Activated T-cell treated with anti-CD3 and anti-CD28 coated beads, Interleukin-2, amount 50 U/mL, for 24 hours (primary cell): ENCODE results near the gene TFDP1.
A peak's percentile ranks its signal among the peaks of the same experiment; 100 is the strongest.

ENCODE experiments used
- DNase-seq: peaks from one replicate; pipeline ENCODE4 v3.0.0-alpha.2; 2020
- H3K27ac Mint-ChIP-seq: 2 replicates; pipeline ENCODE4 v1.8.0; 2020; ENCODE audit warnings: mild to moderate bottlenecking, mixed read lengths
- H3K27me3 Mint-ChIP-seq: 2 replicates; pipeline ENCODE4 v1.8.0; 2020; ENCODE audit warnings: mixed read lengths
- H3K36me3 Mint-ChIP-seq: 2 replicates; pipeline ENCODE4 v1.8.0; 2020; ENCODE audit warnings: low read depth, mixed read lengths
- H3K4me1 Mint-ChIP-seq: 2 replicates; pipeline ENCODE4 v1.8.0; 2020; ENCODE audit warnings: low read depth, mixed read lengths
- H3K4me3 Mint-ChIP-seq: 2 replicates; pipeline ENCODE4 v1.8.0; 2020; ENCODE audit warnings: mild to moderate bottlenecking, moderate library complexity, mixed read lengths
- H3K9me3 Mint-ChIP-seq: 2 replicates; pipeline ENCODE4 v1.8.0; 2020; ENCODE audit warnings: mixed read lengths

The TFDP1 gene

DNA sequence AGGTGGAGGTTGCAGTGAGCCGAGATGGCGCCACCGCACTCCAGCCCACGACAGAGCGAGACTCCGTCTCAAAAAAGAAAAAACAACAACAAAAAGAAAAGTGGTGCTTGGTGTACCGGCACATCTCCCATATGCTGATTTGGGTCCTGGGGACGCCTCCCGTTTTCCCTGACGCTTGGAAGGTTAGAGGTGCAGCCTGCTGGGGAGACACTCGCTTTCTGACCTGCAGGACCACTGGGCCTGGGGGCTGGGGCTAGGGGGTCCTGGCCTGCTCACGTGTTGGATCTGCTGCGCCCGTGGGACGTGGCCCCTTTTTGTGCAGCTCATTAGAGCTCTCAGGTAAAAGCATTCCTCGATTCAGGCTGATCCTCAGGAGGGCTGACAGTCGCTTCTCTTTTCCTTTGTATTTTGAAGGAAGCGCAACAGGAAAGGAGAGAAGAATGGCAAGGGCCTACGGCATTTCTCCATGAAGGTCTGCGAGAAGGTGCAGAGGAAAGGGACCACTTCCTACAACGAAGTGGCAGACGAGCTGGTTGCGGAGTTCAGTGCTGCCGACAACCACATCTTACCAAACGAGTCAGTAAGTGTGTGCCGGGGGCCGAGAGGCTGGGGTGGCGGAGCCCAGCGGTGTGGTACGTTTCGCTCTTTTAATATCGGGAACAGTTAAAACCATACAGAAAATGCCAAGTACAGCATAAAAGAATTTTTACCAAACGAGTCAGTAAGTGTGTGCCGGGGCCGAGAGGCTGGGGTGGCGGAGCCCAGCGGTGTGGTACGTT, 48.3 kb downstream of the TFDP1 start:
- peaks cover 98% of the 10 kb centered on the region for H3K36me3 Mint-ChIP-seq
- peaks cover 32% of the 10 kb centered on the region for H3K4me1 Mint-ChIP-seq
- no peaks in the 10 kb centered on the region for H3K27me3 Mint-ChIP-seq
- H3K9me3 Mint-ChIP-seq, result no peaks in the 10 kb centered on the region
- no peak for DNase-seq
- no peak overlapping the region for H3K4me3 Mint-ChIP-seq
- no peak overlapping the region for H3K27ac Mint-ChIP-seq

- no peak overlapping the region for H3K4me3 Mint-ChIP-seq
- peak overlapping the region; percentile 29 for H3K27ac Mint-ChIP-seq
These were observed 48.9 kb downstream of the TFDP1 start for GRCh38 chr13:113633485-113633873.

DNA sequence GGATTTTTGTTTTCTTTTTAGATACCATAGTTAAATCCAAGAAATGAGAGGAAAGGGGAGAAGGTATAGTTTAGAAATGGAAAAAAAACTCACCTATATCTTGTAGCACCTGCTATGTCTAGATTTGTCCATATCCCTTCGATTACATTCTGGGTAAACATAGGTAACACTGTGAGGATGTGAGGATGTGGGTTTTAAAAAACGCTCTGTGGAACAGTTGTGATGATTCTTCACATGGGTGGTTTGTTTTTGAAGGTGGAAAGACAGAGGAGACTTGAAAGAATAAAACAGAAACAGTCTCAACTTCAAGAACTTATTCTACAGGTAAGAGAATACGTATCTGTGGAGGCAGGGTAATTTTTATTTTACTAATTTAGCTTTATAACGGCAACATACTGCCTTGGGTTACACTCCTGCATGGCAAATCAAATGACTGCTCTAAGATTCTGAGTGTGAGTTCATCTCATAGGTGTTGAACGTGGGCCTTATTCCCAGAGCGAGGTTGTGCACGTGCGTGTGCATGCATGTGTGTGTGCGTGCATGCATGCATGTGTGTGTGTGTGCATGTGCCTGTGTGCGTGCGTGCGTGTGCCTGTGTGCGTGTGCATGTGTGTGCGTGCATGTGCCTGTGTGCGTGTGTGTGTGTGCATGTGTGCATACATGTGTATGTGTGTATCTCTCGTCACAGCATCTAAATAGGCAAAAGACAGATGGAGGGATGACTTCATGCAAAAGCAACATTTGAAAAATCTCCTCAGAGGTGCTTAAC, 49.9 kb downstream of the TFDP1 start:
- peaks cover 31% of the 10 kb centered on the region for H3K4me1 Mint-ChIP-seq
- peak overlapping the region; percentile 56 for H3K27ac Mint-ChIP-seq
- no peak for DNase-seq
- no peaks in the 10 kb centered on the region for H3K9me3 Mint-ChIP-seq
- H3K27me3 Mint-ChIP-seq, result no peaks in the 10 kb centered on the region
- H3K36me3 Mint-ChIP-seq, result peaks cover 96% of the 10 kb centered on the region
- H3K4me3 Mint-ChIP-seq, result no peak overlapping the region

More at GRCh38 chr13:113633485-113633873, 48.9 kb downstream of the TFDP1 start:
- no peaks in the 10 kb centered on the region for H3K27me3 Mint-ChIP-seq
- no peak for DNase-seq
- H3K9me3 Mint-ChIP-seq, result no peaks in the 10 kb centered on the region
- H3K4me1 Mint-ChIP-seq, result peaks cover 32% of the 10 kb centered on the region
- peaks cover 98% of the 10 kb centered on the region for H3K36me3 Mint-ChIP-seq

GRCh38 chr13:113635048-113635420, 50.5 kb downstream of the TFDP1 start:
- Mint-ChIP-seq H3K27me3 (no peaks in the 10 kb centered on the region), H3K4me1 (peaks cover 30% of the 10 kb centered on the region), H3K4me3 (no peak overlapping the region), H3K27ac (no peak overlapping the region), H3K9me3 (no peaks in the 10 kb centered on the region), H3K36me3 (peaks cover 96% of the 10 kb centered on the region)
- DNase-seq, result no peak

- no peaks in the 10 kb centered on the region for H3K27me3 Mint-ChIP-seq
- H3K36me3 Mint-ChIP-seq, result peaks cover 97% of the 10 kb centered on the region
- H3K4me1 Mint-ChIP-seq, result peaks cover 30% of the 10 kb centered on the region
- no peak overlapping the region for H3K4me3 Mint-ChIP-seq
- DNase-seq, result no peak
- H3K9me3 Mint-ChIP-seq, result no peaks in the 10 kb centered on the region
- H3K27ac Mint-ChIP-seq, result no peak overlapping the region
These were observed 51.2 kb downstream of the TFDP1 start for GRCh38 chr13:113635709-113636108.

DNA sequence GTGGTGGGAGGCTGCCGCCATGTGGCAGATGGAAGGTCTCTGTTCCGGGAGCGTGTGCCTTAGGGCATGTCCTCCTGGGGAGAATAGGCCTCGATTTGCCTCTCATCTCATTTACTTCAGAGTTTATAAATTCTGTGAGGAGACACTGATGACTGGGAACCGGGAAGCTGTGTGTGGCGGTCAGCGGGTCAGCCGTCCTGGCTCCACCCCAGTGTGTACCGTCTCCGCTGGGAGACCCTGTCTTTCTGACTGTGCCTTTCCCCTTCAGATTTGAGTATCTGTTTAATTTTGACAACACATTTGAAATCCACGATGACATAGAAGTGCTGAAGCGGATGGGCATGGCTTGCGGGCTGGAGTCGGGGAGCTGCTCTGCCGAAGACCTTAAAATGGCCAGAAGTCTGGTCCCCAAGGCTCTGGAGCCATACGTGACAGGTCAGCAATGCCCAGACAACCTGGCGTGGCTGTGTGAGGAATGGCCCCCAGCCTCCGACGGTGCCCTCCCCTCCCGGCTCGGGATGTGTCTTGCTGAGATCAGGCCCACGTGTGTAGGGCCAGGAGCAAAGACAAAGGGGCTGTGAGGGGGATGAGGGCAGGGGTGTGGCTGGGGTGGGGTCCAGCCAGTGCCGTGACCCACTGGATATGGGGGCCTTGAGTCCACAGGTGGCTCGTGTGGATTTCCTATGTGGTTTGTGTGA, 51.9 kb downstream of the TFDP1 start:
- peaks cover 95% of the 10 kb centered on the region for H3K36me3 Mint-ChIP-seq
- H3K27ac Mint-ChIP-seq, result no peak overlapping the region
- peaks cover 27% of the 10 kb centered on the region for H3K4me1 Mint-ChIP-seq
- H3K4me3 Mint-ChIP-seq, result no peak overlapping the region
- no peaks in the 10 kb centered on the region for H3K27me3 Mint-ChIP-seq
- no peaks in the 10 kb centered on the region for H3K9me3 Mint-ChIP-seq
- peak; percentile 20 for DNase-seq

DNA sequence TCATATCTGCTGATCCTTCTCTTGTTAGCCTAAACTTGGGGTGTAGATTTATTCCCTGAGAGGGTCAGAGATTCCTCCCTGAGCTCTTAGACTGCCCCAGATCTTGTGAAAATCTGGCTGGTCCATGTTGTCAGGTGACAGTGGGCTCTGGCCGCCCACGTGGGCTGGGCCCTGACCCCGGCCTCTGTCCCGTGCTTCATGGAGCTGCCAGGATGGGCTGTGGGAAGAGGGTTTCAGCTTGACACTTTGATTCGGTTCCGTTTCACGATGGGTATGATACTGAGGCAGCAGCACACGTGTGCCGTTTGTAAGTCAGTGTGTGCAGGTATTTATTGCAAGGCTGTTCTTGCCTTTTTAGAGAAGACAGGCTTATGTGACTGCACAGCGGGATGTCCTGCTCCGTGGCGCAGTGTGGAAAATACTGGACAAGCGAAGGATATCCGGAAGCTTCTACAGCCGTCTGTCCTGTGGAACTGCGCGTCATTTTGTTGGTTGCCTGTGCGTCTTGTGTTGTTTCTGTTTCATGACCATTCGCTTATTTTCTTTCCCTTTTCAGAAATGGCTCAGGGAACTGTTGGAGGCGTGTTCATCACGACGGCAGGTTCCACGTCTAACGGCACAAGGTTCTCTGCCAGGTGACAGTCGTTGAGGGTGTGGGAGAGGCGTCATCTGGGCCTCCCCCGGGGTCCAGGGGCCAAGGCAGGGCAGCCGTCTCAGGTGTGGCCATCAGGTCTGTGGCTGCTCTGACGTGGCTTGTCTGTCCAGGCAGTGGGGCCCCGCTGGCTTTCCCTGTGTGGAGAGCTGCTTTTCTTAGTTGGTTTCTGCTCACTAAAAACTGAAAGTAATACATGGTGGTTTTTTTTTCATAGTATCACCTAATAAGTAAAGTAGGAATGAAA, 53.0 kb downstream of the TFDP1 start:
- no peaks in the 10 kb centered on the region for H3K9me3 Mint-ChIP-seq
- H3K36me3 Mint-ChIP-seq, result peaks cover 95% of the 10 kb centered on the region
- DNase-seq, result peak; percentile 24
- H3K27ac Mint-ChIP-seq, result no peak overlapping the region
- H3K27me3 Mint-ChIP-seq, result no peaks in the 10 kb centered on the region
- peaks cover 23% of the 10 kb centered on the region for H3K4me1 Mint-ChIP-seq
- no peak overlapping the region for H3K4me3 Mint-ChIP-seq

GRCh38 chr13:113638173-113638746, 53.7 kb downstream of the TFDP1 start:
- no peak overlapping the region for H3K27ac Mint-ChIP-seq
- no peaks in the 10 kb centered on the region for H3K27me3 Mint-ChIP-seq
- H3K36me3 Mint-ChIP-seq, result peaks cover 90% of the 10 kb centered on the region
- peaks cover 17% of the 10 kb centered on the region for H3K4me1 Mint-ChIP-seq
- DNase-seq, result no peak
- H3K4me3 Mint-ChIP-seq, result no peak overlapping the region
- H3K9me3 Mint-ChIP-seq, result no peaks in the 10 kb centered on the region

DNA sequence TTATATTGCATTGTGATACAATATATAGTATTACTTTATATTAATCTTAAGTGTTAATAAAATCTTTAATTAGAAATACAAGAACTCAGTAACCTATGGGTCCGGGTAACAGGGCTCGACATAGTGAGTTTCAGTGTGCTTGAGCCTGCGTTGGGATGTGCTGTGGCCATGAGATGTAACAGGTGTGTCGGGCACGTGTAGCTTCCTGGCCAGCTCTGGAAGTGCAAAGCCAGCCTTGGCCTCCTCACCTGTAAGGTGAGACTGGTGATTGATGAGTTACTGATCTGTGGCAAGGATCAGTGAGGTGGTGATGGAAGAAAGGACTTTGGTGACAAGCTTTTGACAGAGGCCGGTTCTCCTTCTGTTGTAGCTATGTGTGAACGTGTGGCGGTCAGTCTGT, 54.3 kb downstream of the TFDP1 start:
- Mint-ChIP-seq H3K4me1 (peaks cover 11% of the 10 kb centered on the region), H3K27ac (peak overlapping the region; percentile 47), H3K4me3 (no peak overlapping the region), H3K36me3 (peaks cover 90% of the 10 kb centered on the region), H3K9me3 (no peaks in the 10 kb centered on the region), H3K27me3 (no peaks in the 10 kb centered on the region)
- no peak for DNase-seq

DNA sequence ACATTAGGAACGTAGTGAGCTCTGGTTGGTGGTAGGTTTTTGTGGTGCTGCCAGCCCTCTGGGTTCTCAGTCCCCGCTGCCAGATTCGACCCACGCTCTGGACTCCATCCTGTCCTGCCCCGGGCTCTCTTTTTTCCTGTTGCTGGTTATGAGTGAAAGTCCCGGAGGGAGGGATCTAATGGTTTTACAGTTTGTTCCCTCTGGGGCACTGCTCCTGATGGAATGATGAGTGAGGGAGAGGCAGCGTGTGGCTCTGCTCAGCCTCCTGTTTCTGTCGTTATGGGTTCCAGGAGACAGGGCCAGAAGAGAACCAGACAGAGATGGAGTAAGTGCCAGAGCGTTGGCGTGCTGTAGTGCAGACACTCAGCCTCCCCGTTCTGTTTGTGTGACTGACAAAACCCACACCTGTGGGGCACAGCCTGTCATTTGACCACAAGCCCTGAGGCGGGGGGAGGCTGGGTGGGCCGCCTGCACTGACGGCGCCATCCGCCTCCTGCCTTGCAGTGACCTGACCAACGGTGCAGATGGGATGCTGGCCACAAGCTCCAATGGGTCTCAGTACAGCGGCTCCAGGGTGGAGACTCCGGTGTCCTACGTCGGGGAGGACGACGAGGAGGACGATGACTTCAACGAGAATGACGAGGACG, 55.2 kb downstream of the TFDP1 start:
- DNase-seq, result peak; percentile 22
- Mint-ChIP-seq H3K9me3 (no peaks in the 10 kb centered on the region), H3K27ac (no peak overlapping the region), H3K27me3 (no peaks in the 10 kb centered on the region), H3K4me3 (no peak overlapping the region), H3K4me1 (peaks cover 3% of the 10 kb centered on the region), H3K36me3 (peaks cover 81% of the 10 kb centered on the region)

GRCh38 chr13:113641426-113641825, 56.9 kb downstream of the TFDP1 start:
- DNase-seq, result no peak
- no peaks in the 10 kb centered on the region for H3K9me3 Mint-ChIP-seq
- H3K4me3 Mint-ChIP-seq, result no peak overlapping the region
- H3K27ac Mint-ChIP-seq, result no peak overlapping the region
- no peaks in the 10 kb centered on the region for H3K27me3 Mint-ChIP-seq
- peaks cover 13% of the 10 kb centered on the region for H3K4me1 Mint-ChIP-seq
- peaks cover 64% of the 10 kb centered on the region for H3K36me3 Mint-ChIP-seq

GRCh38 chr13:113642563-113642962, 58.0 kb downstream of the TFDP1 start:
- Mint-ChIP-seq H3K4me1 (peaks cover 21% of the 10 kb centered on the region), H3K27me3 (no peaks in the 10 kb centered on the region), H3K27ac (no peak overlapping the region), H3K4me3 (no peak overlapping the region), H3K9me3 (no peaks in the 10 kb centered on the region), H3K36me3 (peaks cover 52% of the 10 kb centered on the region)
- DNase-seq, result no peak

- H3K9me3 Mint-ChIP-seq, result no peaks in the 10 kb centered on the region
- peaks cover 46% of the 10 kb centered on the region for H3K36me3 Mint-ChIP-seq
- no peak for DNase-seq
- no peak overlapping the region for H3K27ac Mint-ChIP-seq
- peaks cover 21% of the 10 kb centered on the region for H3K4me1 Mint-ChIP-seq
- H3K27me3 Mint-ChIP-seq, result no peaks in the 10 kb centered on the region
- no peak overlapping the region for H3K4me3 Mint-ChIP-seq
These were observed 59.0 kb downstream of the TFDP1 start for GRCh38 chr13:113643593-113643992.
